ENCODE results near the gene ABL1. TPM values are rescaled to one million over a fixed set of nuclear protein-coding genes. Genes with fewer than 3 reads are reported as not detected.
A peak's percentile ranks its signal among the peaks of the same experiment; 100 is the strongest.

Gene ABL1
- total RNA-seq, 1 experiment from 2014 or later: 83.6 TPM

DNA sequence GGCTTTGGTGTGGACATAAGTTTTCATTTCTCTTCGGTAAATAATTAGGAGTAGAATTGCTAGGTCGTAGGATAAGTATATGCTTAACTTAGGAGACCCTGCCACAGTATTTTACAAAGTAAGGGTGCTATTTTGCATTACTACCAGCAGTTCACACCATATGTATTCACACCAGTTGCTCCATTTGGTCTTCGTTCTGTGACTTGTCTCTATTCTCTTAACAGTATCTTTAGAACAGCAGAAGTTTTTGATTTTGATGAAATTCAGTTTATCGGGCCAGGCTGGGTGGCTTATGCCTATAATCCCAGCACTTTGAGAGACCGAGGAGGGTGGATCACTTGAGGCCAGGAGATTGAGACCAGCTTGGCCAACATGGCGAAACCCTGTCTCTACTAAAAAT is 17.1 kb upstream of the ABL1 start:
- TF ChIP-seq, protein P1, sequence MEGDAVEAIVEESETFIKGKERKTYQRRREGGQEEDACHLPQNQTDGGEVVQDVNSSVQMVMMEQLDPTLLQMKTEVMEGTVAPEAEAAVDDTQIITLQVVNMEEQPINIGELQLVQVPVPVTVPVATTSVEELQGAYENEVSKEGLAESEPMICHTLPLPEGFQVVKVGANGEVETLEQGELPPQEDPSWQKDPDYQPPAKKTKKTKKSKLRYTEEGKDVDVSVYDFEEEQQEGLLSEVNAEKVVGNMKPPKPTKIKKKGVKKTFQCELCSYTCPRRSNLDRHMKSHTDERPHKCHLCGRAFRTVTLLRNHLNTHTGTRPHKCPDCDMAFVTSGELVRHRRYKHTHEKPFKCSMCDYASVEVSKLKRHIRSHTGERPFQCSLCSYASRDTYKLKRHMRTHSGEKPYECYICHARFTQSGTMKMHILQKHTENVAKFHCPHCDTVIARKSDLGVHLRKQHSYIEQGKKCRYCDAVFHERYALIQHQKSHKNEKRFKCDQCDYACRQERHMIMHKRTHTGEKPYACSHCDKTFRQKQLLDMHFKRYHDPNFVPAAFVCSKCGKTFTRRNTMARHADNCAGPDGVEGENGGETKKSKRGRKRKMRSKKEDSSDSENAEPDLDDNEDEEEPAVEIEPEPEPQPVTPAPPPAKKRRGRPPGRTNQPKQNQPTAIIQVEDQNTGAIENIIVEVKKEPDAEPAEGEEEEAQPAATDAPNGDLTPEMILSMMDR (conservative IDR thresholded peaks at IDR 0.05): no peak
- Histone ChIP-seq H2AK5ac (ENCODE audit: insufficient read length, low read length) (no peak overlapping the region), H3T11ph (ENCODE audit: low read length) (no peak overlapping the region), H4K5ac (ENCODE audit: insufficient read length, low read depth, low read length) (no peak overlapping the region), H3K9ac (ENCODE audit: extremely low read depth, insufficient read length, low read length) (no peak overlapping the region), H3K23ac (ENCODE audit: insufficient read length, low read depth, low read length) (no peak overlapping the region), H2AFZ (ENCODE audit: low read length) (no peak overlapping the region), H4K91ac (ENCODE audit: insufficient read length, low read depth, low read length) (no peak overlapping the region), H2BK15ac (ENCODE audit: low read depth, low read length) (no peak overlapping the region), H3K18ac (ENCODE audit: insufficient read length, low read depth, low read length) (no peak overlapping the region), H3K4me2 (ENCODE audit: insufficient read depth, insufficient read length, low read length) (no peak overlapping the region), H3K9me3 (ENCODE audit: control insufficient read depth, low read depth, low read length) (no peaks in the 10 kb centered on the region), H2BK20ac (ENCODE audit: low read depth, low read length, poor library complexity, severe bottlenecking) (no peak overlapping the region), H3K23me2 (ENCODE audit: insufficient read length, low read depth, low read length, poor library complexity, severe bottlenecking) (no peaks in the 10 kb centered on the region), H2BK5ac (ENCODE audit: insufficient read length, low read length) (no peak overlapping the region), H2BK12ac (ENCODE audit: insufficient read length, low read depth, low read length) (no peak overlapping the region), H3K27ac (ENCODE audit: insufficient read length, low read depth, low read length) (no peak overlapping the region), H3K4ac (ENCODE audit: low read depth, low read length) (no peak overlapping the region), H2BK120ac (ENCODE audit: low read depth, low read length, poor library complexity, severe bottlenecking) (no peak overlapping the region), H3K27me3 (ENCODE audit: insufficient read depth, low read length) (no peaks in the 10 kb centered on the region), H3K14ac (ENCODE audit: insufficient read depth, low read length) (no peak overlapping the region), H3K56ac (ENCODE audit: insufficient read length, low read depth, low read length) (no peak overlapping the region), H4K20me1 (ENCODE audit: control insufficient read depth, insufficient read depth, insufficient read length) (no peaks in the 10 kb centered on the region), H3K79me2 (ENCODE audit: insufficient read depth, low read length) (peaks cover 2% of the 10 kb centered on the region; the same call in 1 of the 2 replicates), H3K4me1 (ENCODE audit: insufficient read depth, low read length) (no peaks in the 10 kb centered on the region), H4K8ac (replicated peaks; ENCODE audit: insufficient read length, low read depth, low read length) (no peak overlapping the region), H3K79me1 (ENCODE audit: insufficient read depth, low read depth, low read length, poor library complexity, severe bottlenecking) (no peaks in the 10 kb centered on the region)
- H3K27ac Mint-ChIP-seq: peak overlapping the region in 1 of 3 experiments; percentile 46; a peak in 1 of 7 replicates
- no CpG with 5 or more reads among the region's 6 CpGs for whole genome bisulfite sequencing (ENCODE audit: extremely low coverage, insufficient read length, low lambda C conversion rate)
- peaks cover 0 to 2% of the 10 kb centered on the region in 2 experiments; a peak in 1 of 5 replicates for H3K9me3 Mint-ChIP-seq
- peaks cover 0 to 5% (median 2%) of the 10 kb centered on the region in 3 experiments; a peak in 4 of 7 replicates for H3K36me3 Mint-ChIP-seq (ENCODE audit: insufficient read depth in 1 of 3, low read depth in 3 of 3)
- H3K4me3 Mint-ChIP-seq: no peak overlapping the region
- no peak for DNase-seq
- peaks cover 6 to 17% of the 10 kb centered on the region in 2 experiments for H3K4me1 Mint-ChIP-seq
- no peaks in the 10 kb centered on the region for H3K27me3 Mint-ChIP-seq (ENCODE audit: low read depth)
